Loucy (cell line): ENCODE results near the gene TMSB4X.

ENCODE experiments used
- H2AFZ ChIP-seq: fragments of 200-600 bp; sonication (generic); 2 replicates; pipeline ENCODE4 v1.6.0; 2016; ENCODE audit warnings: antibody characterized with exemption, mild to moderate bottlenecking, low read length, moderate library complexity
- H3F3A ChIP-seq: fragments of 200-600 bp; 2 replicates; pipeline ENCODE4 v1.6.0; 2016; ENCODE audit warnings: antibody characterized with exemption, low read depth, mild to moderate bottlenecking
- H3K27me3 ChIP-seq: fragments of 200-600 bp; sonication (generic); 2 replicates; pipeline ENCODE4 v1.6.1; 2014; ENCODE audit warnings: low read length, mild to moderate bottlenecking; ENCODE audit not compliant: insufficient read depth, poor library complexity, severe bottlenecking
- H3K36me3 ChIP-seq: fragments of 200-600 bp; sonication (generic); 2 replicates; pipeline ENCODE4 v1.6.1; 2016; ENCODE audit warnings: low read length; ENCODE audit not compliant: insufficient read depth
- H3K4me1 ChIP-seq: fragments of 200-600 bp; sonication (generic); 2 replicates; pipeline ENCODE4 v1.5.1; 2014; ENCODE audit warnings: low read length, mild to moderate bottlenecking; ENCODE audit not compliant: insufficient read depth, poor library complexity, severe bottlenecking
- H3K4me2 ChIP-seq: fragments of 200-600 bp; sonication (generic); 2 replicates; pipeline ENCODE4 v1.6.0; 2014; ENCODE audit warnings: antibody characterized with exemption, low read length, low read depth, mild to moderate bottlenecking; ENCODE audit not compliant: poor library complexity, severe bottlenecking
- H3K4me3 ChIP-seq: fragments of 200-600 bp; sonication (generic); 2 replicates; pipeline ENCODE4 v1.5.1; 2014; ENCODE audit warnings: low read length, mild to moderate bottlenecking, mixed read lengths; ENCODE audit not compliant: poor library complexity, severe bottlenecking
- H3K79me2 ChIP-seq: fragments of 200-600 bp; sonication (generic); 2 replicates; pipeline ENCODE4 v1.6.1; 2014; ENCODE audit warnings: low read length; ENCODE audit not compliant: insufficient read depth
- H3K9ac ChIP-seq: fragments of 200-600 bp; sonication (generic); 2 replicates; pipeline ENCODE4 v1.6.0; 2014; ENCODE audit warnings: mild to moderate bottlenecking, low read depth, low read length, moderate library complexity; ENCODE audit not compliant: poor library complexity, severe bottlenecking
- H3K9me2 ChIP-seq: fragments of 200-600 bp; sonication (generic); replicated peaks from 2 replicates; pipeline ENCODE4 v1.6.1; 2016; ENCODE audit warnings: low read depth, low read length, mixed read lengths
- H3K9me3 ChIP-seq: fragments of 200-600 bp; sonication (generic); 2 replicates; pipeline ENCODE4 v1.6.1; 2014; ENCODE audit warnings: mild to moderate bottlenecking, antibody characterized with exemption, low read length, low read depth; ENCODE audit not compliant: insufficient read depth
- H4K20me1 ChIP-seq: fragments of 200-600 bp; sonication (generic); 2 replicates; pipeline ENCODE4 v1.6.0; 2014; ENCODE audit warnings: antibody characterized with exemption, low read length, mild to moderate bottlenecking; ENCODE audit not compliant: insufficient read depth, poor library complexity, severe bottlenecking
- EZH2phosphoT487 ChIP-seq: fragments of 200-600 bp; IDR thresholded peaks from 2 replicates; pipeline ENCODE4 v1.6.1; 2018; ENCODE audit warnings: antibody characterized with exemption, mild to moderate bottlenecking, moderate library complexity, borderline replicate concordance
- TF ChIP-seq, protein P1 (sequence below): fragments of 200-600 bp; sonication (generic); conservative IDR thresholded peaks from 2 replicates; pipeline ENCODE4 v1.5.1; 2014; ENCODE audit warnings: mild to moderate bottlenecking, antibody characterized with exemption, low read length

The TMSB4X gene

DNA sequence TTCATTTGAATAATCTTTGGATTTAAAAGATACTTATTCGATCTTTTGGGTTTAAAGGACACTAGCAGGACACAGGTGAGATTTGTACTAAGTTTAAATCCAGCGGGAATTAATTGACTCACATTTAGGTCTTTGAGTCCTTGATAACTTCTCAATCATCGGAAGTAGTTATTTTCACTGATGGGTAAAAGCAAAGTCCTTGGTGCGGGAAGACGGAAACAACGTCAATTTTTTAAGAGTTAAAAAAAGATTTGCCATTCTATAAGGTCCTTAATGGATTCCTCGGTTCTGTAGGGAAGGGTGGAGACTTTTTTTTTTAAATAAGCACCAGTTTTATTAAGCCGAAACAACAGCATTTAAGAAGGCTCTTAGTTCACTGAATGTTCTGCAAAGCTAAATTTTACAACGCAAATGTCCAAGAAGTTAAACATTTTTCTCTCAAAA, 2.9 kb downstream of the TMSB4X start:
- Histone ChIP-seq H3K36me3 (peaks cover 28% of the 10 kb centered on the region), H3K27me3 (peaks cover 25% of the 10 kb centered on the region), H2AFZ (no peak overlapping the region), H3F3A (peaks cover 12% of the 10 kb centered on the region), H3K4me1 (peaks cover 42% of the 10 kb centered on the region), H3K9me3 (no peaks in the 10 kb centered on the region), H3K4me2 (peak overlapping the region; percentile 89), H3K79me2 (peaks cover 79% of the 10 kb centered on the region), H3K4me3 (peak overlapping the region; percentile 89), H4K20me1 (peaks cover 18% of the 10 kb centered on the region), H3K9me2 (no peaks in the 10 kb centered on the region), H3K9ac (peak overlapping the region; percentile 100)
- no peak for TF ChIP-seq EZH2phosphoT487
- TF ChIP-seq, protein P1, sequence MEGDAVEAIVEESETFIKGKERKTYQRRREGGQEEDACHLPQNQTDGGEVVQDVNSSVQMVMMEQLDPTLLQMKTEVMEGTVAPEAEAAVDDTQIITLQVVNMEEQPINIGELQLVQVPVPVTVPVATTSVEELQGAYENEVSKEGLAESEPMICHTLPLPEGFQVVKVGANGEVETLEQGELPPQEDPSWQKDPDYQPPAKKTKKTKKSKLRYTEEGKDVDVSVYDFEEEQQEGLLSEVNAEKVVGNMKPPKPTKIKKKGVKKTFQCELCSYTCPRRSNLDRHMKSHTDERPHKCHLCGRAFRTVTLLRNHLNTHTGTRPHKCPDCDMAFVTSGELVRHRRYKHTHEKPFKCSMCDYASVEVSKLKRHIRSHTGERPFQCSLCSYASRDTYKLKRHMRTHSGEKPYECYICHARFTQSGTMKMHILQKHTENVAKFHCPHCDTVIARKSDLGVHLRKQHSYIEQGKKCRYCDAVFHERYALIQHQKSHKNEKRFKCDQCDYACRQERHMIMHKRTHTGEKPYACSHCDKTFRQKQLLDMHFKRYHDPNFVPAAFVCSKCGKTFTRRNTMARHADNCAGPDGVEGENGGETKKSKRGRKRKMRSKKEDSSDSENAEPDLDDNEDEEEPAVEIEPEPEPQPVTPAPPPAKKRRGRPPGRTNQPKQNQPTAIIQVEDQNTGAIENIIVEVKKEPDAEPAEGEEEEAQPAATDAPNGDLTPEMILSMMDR: no peak

DNA sequence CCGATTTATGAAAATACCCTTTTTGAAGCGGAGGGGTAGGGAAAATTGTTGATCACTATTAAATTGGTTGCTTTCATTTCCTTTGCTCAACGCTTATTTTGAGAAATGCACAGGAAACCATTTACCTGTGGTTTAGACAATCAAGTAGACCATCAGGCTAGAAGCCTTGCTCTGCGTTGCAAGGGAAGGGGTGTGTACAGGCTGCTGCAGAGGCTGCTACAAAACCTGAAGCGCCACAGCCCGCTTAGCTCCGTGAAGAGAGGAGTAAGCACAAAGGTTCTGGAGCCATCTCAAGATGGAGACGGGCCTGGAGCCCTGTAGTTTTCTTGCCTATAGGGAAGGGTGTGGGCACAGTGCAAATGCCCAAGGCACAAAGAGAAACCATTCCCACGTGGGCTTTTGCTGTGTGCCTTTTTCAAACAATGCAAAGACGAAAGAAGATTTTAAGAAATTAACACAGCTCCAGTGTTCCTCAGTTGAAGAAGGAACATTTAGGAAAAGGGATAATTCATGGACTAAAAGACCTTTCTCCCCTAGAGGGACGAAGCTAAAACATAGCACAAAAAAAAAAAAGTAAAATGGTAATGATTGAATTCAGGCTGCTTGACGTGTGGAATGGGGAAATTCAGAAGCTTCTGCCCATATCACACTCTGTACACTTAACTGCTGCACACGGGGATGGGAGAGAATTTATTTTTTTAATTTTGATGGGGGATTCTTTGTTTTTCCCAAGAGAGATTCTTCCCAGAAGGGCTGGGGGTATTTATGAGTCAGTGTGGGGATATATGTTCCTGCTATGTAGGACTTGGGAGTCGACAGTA, 3.5 kb downstream of the TMSB4X start:
- H2AFZ ChIP-seq: no peak overlapping the region
- peaks cover 9% of the 10 kb centered on the region for H3F3A ChIP-seq
- H3K4me3 ChIP-seq: peak overlapping the region; percentile 89
- TF ChIP-seq EZH2phosphoT487: no peak
- TF ChIP-seq, protein P1: no peak
- H3K27me3 ChIP-seq: peaks cover 25% of the 10 kb centered on the region
- H3K4me2 ChIP-seq: peak overlapping the region; percentile 89
- no peaks in the 10 kb centered on the region for H3K9me3 ChIP-seq
- H3K36me3 ChIP-seq: peaks cover 28% of the 10 kb centered on the region
- H4K20me1 ChIP-seq: peaks cover 18% of the 10 kb centered on the region
- H3K4me1 ChIP-seq: peaks cover 49% of the 10 kb centered on the region
- peak overlapping the region; percentile 100 for H3K9ac ChIP-seq
- H3K79me2 ChIP-seq: peaks cover 75% of the 10 kb centered on the region
- H3K9me2 ChIP-seq: no peaks in the 10 kb centered on the region

DNA sequence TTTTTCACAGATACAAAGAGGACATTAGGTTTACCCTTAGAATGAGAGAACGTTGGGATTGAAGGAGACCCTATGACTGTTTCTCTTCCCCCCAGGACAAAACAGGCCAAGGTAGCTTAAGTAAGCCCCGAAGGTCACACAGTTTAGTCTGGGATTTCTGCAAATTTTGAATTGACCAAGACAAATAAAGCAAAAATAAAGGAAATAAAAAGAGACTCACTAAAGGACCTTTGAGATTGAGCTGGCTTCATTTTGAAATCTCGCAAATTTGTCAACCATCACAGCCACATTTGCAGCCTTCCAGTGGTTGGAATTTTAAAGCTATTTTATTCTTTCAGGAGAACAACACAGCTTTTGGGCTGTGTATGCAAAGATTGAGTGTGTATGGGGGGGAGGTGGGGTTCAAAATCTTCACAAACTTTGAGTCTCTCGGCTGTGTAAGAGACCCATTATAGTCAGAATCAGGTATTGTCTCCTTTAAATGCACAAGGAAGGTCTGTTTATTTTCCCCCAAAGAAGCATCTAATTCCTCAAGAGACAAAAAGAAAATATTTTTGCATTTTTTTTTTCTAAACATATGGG, 4.2 kb downstream of the TMSB4X start:
- Histone ChIP-seq H3K4me3 (peak overlapping the region; percentile 89), H3K27me3 (peaks cover 25% of the 10 kb centered on the region)

More for the DNA sequence above, 4.2 kb downstream of the TMSB4X start:
- Histone ChIP-seq H3K36me3 (peaks cover 28% of the 10 kb centered on the region), H3K9ac (peak overlapping the region; percentile 100), H3K4me1 (peaks cover 56% of the 10 kb centered on the region), H3F3A (peaks cover 9% of the 10 kb centered on the region), H3K9me3 (no peaks in the 10 kb centered on the region), H3K9me2 (no peaks in the 10 kb centered on the region), H4K20me1 (peaks cover 18% of the 10 kb centered on the region), H2AFZ (no peak overlapping the region), H3K4me2 (peak overlapping the region; percentile 89), H3K79me2 (peaks cover 71% of the 10 kb centered on the region)
- TF ChIP-seq EZH2phosphoT487: no peak
